Activated naive CD4-positive, alpha-beta T cell treated with anti-CD3 and anti-CD28 coated beads, Interleukin-2, amount 50 U/mL, for 16 hours (primary cell): ENCODE measurements around the gene AMOTL1.
A peak's percentile ranks its signal among the peaks of the same experiment; 100 is the strongest.
"Not testable (repeated sequence)": the region's sequence is repeated elsewhere in the genome, so short reads cannot be mapped to it uniquely, and the experiment has no call there.

ENCODE experiments used
- DNase-seq: peaks from one replicate; pipeline ENCODE4 v3.0.0-alpha.2; 2020

The AMOTL1 gene

DNA sequence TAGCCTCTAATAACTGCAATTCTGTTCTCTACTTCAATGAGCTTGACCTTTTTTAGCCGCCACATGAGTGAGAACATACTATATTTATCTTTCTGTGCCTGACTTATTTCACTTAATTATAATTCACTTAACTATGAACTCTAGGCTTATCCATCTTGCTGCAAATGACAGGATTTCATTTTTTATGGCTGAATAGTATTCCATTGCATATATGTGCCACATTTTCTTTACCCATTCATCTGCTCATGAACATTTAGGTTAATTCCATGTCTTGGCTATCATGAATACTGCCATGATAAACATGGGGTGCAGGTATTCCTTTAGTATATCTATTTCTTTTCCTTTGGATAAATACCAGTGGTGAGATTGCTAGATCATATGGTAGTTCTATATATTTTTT lies 120.0 kb downstream of the AMOTL1 start:
- no peak for DNase-seq

DNA sequence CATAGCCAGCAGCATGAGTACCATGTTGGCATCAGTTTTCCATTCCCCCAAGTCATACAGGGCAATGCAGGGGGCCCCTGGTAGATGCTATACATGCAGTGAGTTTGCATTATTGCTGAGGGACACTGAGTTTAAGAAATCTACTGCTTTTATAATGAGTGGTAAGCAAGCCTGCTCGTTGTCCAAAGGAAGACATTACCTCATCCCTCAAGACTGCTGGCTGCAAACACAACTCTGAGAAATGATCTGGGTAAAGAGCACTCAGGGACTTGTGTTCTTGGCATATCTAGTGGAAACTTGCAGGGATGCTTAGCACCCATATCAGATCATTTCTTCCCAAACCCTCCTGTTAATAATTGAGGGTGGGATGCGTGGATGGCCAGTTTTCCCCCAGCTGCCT lies 127.3 kb downstream of the AMOTL1 start:
- DNase-seq, result no peak

- DNase-seq, result no peak
Observed at GRCh38 chr11:94895971-94896370, 127.8 kb downstream of the AMOTL1 start.

DNA sequence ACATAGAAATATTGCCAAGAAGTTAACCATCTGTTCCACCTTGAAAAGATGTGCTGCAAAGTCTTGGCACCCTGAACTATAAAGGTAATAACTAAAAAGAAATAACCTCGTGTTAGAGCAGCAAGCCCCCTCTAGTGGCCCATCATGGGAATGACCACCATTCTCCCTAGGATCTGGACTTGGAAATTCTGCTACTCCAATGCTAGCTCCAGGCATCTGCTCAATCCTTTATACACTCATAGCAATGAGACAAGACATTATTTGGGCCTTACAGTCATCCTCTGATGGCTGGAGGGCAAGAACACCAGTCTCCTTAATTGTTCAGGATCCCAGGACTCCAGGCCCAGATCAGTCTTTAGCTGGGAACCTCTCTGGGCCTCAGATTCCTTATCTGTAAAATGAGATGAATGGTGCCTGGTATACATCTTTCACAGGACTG lies 129.2 kb downstream of the AMOTL1 start:
- peak; percentile 34 for DNase-seq

DNA sequence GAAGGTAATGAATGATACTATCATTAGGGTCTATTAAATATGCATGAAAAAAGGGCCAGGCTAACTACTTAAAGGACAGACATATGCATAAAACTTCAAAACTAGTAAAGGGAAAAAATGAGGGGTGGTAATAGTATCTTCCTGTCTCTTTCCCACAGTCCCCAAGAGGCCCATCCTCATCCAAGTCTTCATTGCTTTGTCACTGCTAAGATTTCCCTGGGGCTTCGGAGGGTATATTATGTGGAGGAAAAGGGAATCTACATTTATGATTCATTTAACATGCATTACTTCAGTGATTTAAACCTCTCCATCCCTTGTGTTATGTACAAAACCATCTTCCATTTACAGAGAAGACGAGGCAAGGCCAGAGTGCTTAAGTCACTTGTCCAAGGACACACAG lies 139.1 kb downstream of the AMOTL1 start:
- no peak for DNase-seq

DNA sequence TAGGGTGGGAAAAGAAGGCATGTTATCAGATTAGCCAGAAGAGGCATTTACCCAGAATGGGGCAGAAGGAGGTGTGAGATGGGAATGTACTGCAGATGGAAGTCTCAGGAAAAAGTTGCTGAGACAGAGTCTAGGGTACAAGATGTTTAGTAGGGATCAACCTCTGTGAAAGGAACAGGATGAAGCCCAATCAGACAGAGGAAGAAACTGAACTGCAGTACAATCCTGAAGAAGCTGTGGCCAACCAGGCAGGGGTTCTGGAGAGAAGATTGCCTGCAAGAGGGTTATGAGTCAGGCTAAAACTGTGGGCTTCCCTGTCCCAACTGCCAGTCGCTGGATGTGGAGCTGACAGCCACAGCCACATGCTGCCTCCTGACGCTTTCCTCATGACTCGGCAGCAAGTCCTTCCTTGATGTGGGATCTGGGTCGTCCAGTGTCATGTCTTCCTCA lies 141.2 kb downstream of the AMOTL1 start:
- no peak for DNase-seq

- DNase-seq, result no peak
Observed at GRCh38 chr11:94910270-94910669, 142.1 kb downstream of the AMOTL1 start.

DNA sequence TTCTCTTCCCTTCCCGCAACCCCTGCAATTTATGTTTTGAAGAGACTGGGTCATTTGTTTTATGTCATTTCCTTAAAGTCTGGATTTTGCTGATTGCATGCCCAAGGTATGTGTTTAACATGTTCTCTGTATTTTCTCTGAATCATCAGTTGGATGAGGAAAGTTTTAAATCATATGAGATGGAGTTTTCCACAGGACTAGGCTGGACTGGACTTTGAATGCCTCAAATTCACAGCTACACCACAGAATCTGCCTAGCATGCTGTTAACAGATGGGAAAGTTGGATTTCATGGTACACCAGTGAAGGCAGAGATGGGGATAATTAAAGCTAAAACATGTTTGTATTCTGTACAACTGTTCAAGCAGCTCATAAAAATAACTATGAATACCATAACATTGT lies 142.6 kb downstream of the AMOTL1 start:
- no peak for DNase-seq

DNA sequence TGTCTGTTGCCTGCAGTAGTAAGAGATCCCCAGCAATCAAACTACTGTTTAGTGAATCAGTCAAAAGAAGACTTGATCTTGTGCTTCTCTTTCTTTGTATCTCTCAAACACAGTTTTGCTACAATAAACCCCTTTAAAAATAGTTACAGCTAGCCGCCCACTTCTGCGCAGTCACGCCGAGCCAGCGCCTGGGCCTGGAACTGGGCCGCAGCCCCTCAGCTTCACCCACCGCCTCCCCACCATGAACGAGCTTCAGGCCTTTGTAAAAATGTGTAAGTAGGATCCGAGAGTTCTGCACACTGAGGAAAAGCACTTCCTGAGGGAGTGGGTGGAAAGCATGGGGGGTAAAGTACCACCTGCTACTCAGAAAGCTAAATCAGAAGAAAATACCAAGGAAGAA lies 144.7 kb downstream of the AMOTL1 start:
- DNase-seq, result no peak

GRCh38 chr11:94913718-94914394 lies 145.7 kb downstream of the AMOTL1 start:
- DNase-seq, result not testable (repeated sequence)

DNA sequence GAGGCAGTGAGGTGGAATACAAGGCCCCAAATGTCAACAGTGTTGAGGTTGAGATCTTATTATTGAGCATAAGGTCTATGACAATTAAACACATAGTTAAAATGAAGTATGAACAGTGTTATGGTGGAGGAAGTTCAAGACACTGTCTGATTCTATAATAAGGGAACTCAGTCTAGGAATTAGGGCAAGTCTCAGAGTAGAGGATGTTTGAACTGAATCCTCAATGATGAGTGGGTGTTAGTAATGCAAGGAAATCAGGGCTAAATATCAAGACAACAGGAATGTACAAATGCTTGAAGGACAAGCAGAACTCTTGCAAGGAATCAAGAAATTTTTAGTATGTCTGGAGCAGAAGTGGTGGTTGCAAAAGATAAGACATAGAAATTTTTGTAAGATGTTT lies 152.2 kb downstream of the AMOTL1 start:
- DNase-seq, result no peak

GRCh38 chr11:94922321-94923003 lies 154.3 kb downstream of the AMOTL1 start:
- no peak for DNase-seq

DNA sequence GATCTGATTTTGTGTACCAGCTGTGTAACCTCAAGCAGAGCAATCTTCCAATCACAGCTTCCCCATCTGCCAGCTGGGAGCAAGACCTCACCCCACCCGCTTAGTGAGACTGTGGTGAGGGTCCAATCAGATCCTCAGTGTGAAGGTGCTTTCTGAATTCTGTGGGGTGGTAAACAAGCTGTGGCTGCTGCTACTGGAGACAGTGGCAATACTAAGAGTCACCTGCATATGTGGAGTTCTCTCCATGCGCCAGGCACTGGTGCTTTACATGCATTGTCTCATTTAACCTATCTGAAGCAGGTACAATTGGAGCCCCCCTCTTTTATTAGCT lies 154.8 kb downstream of the AMOTL1 start:
- DNase-seq, result no peak

DNA sequence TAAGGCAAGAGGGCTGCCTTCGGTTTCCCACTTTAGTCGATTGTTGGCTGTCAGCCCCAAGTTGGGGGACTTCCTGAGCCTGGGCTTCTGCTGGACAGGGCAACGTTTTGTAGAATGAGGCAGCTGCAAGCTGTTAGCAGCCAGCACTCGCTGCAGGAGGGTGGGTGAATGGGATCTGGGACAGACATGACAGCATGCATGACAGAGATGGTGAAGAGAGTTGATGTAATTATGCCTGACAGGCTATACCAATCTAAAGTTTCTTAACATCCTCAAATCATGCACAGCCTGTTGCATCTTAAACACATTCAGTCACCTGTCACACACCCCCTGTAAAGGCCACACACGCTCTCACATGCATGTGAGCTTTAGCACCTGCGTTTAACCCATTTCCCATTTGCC lies 156.0 kb downstream of the AMOTL1 start:
- DNase-seq, result no peak

GRCh38 chr11:94924612-94925011 lies 156.5 kb downstream of the AMOTL1 start:
- no peak for DNase-seq

DNA sequence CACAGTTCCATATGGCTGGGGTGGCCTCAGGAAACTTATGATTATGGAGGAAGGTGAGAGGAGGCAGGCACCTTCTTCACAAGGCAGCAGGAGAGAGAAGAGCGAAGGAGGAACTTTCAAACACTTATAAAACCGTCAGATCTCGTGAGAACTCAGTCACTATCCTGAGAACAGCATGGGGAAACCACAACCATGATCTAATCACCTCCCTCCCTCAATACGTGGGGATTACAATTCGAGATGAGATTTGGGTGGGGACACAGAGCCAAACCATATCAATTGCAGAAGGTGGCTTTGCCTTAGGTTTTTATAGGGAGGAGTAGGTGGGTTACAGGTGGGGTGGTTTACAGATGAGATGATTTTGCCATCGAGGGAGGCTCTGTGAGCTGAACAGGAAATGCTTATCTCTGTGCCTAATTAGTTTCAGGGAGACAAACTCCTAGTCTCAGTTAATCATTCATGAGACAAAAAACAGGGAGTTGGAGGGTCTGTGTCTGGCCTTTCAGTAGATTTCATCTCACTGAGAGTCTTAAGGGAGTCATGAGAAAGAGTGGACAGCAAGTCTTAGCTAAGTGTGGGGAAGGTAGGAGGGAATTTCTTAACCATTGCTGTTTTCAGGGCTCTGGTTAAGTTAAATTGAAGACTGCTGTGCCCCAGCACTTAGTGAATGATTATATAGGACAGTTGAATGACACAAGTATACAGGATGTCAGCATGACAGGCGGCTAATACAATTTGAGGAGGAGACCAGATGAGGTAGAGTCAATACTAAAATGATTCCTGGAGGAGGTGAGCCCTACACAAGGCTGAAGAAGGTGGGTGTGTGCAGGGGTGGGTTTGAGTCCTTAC lies 157.5 kb downstream of the AMOTL1 start:
- DNase-seq, result no peak

- DNase-seq, result no peak
Observed at GRCh38 chr11:94926271-94926625, 158.1 kb downstream of the AMOTL1 start.
